GM12892 (cell line): Measurements from ENCODE around the gene CRMP1.

Source experiments
- POLR2A ChIP-seq: IDR thresholded peaks from 2 replicates; pipeline ENCODE4 v1.6.1; 2011; ENCODE audit warnings: low read depth, low read length, control low read depth
- POLR2AphosphoS5 ChIP-seq: IDR thresholded peaks from 2 replicates; pipeline ENCODE4 v1.6.1; 2011; ENCODE audit warnings: low read depth, low read length, control low read depth

GRCh38 chr4:5869966-5870619 is 22.8 kb downstream of the CRMP1 start:
- TF ChIP-seq POLR2A (no peak), POLR2AphosphoS5 (no peak)
